WERI-Rb-1 (cell line): Measurements from ENCODE around the gene SP6.

Source experiments
- DNase-seq: peaks from one replicate; pipeline ENCODE4 v3.0.0-alpha.2; 2020
- H3K27ac ChIP-seq: fragments of 250-450 bp; sonication (Bioruptor Pico); 2 replicates; pipeline ENCODE4 v1.5.1; 2020; ENCODE audit warnings: mild to moderate bottlenecking, moderate library complexity
- H3K27me3 ChIP-seq: fragments of 250-450 bp; sonication (Bioruptor Pico); 2 replicates; pipeline ENCODE4 v1.5.1; 2021; ENCODE audit warnings: mild to moderate bottlenecking, low read depth, moderate library complexity; ENCODE audit not compliant: insufficient read depth, severe bottlenecking
- H3K36me3 ChIP-seq: fragments of 250-450 bp; sonication (Bioruptor Pico); 2 replicates; pipeline ENCODE4 v1.5.1; 2020; ENCODE audit warnings: mild to moderate bottlenecking, moderate library complexity
- H3K4me3 ChIP-seq: 2 replicates; pipeline ENCODE4 v1.5.1; 2011; ENCODE audit warnings: low read depth, mild to moderate bottlenecking, control low read depth, low read length
- H3K9me3 ChIP-seq: fragments of 250-450 bp; sonication (Bioruptor Pico); 2 replicates; pipeline ENCODE4 v1.5.1; 2021; ENCODE audit warnings: mild to moderate bottlenecking, moderate library complexity; ENCODE audit not compliant: severe bottlenecking
- TF ChIP-seq, protein P1 (sequence below): IDR thresholded peaks from 2 replicates; pipeline ENCODE4 v1.5.1; 2011; ENCODE audit warnings: low read depth, mild to moderate bottlenecking, control low read depth, inconsistent platforms, low read length

The SP6 gene

GRCh38 chr17:47803751-47804150 lies 47.2 kb downstream of the SP6 start:
- Histone ChIP-seq H3K27me3 (no peaks in the 10 kb centered on the region), H3K4me3 (no peak overlapping the region), H3K27ac (no peak overlapping the region), H3K9me3 (no peaks in the 10 kb centered on the region), H3K36me3 (peaks cover 20% of the 10 kb centered on the region)
- no peak for DNase-seq
- TF ChIP-seq, protein P1, sequence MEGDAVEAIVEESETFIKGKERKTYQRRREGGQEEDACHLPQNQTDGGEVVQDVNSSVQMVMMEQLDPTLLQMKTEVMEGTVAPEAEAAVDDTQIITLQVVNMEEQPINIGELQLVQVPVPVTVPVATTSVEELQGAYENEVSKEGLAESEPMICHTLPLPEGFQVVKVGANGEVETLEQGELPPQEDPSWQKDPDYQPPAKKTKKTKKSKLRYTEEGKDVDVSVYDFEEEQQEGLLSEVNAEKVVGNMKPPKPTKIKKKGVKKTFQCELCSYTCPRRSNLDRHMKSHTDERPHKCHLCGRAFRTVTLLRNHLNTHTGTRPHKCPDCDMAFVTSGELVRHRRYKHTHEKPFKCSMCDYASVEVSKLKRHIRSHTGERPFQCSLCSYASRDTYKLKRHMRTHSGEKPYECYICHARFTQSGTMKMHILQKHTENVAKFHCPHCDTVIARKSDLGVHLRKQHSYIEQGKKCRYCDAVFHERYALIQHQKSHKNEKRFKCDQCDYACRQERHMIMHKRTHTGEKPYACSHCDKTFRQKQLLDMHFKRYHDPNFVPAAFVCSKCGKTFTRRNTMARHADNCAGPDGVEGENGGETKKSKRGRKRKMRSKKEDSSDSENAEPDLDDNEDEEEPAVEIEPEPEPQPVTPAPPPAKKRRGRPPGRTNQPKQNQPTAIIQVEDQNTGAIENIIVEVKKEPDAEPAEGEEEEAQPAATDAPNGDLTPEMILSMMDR, result no peak

- Histone ChIP-seq H3K27ac (no peak overlapping the region), H3K27me3 (no peaks in the 10 kb centered on the region), H3K4me3 (no peak overlapping the region), H3K36me3 (peaks cover 15% of the 10 kb centered on the region), H3K9me3 (no peaks in the 10 kb centered on the region)
- TF ChIP-seq, protein P1, result no peak
- DNase-seq, result no peak
These were observed 47.8 kb downstream of the SP6 start for GRCh38 chr17:47803201-47803600.

DNA sequence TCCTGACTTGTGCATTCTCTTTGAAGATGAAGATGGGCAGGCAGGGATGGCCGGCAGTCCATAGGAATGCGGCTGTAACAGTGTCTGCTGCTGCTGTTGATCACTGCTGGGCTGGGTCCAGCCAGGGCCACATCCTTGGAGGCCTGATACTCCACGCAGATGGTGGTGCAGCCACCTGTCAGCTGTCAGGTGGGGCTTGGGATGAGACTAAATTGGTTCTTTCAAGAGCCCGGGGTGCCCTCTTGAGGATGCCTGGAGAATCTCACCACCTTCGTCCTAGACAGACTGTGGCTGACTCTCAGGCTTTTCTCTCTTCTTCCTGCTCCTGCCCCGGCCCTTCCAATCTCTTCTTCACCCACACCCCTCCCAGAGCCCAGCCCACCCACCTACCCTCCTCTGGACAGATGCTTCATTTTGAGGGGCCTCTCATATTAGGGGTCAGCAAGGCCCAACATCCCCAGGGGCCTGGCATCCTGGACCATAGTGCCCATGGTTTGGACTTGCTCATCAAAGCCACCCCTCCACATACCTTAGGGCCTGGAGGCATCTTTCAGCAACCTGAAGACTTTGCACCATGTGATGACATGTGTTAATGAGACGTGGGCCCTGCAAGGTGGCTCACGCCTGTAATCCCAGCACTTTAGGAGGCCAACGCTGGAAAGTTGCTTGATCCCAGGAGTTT lies 48.5 kb downstream of the SP6 start:
- TF ChIP-seq, protein P1, result peak; percentile 90
- H3K27me3 ChIP-seq, result no peaks in the 10 kb centered on the region
- H3K27ac ChIP-seq, result no peak overlapping the region
- H3K9me3 ChIP-seq, result no peaks in the 10 kb centered on the region
- H3K36me3 ChIP-seq, result peaks cover 8% of the 10 kb centered on the region
- peak; percentile 94 for DNase-seq
- no peak overlapping the region for H3K4me3 ChIP-seq

DNA sequence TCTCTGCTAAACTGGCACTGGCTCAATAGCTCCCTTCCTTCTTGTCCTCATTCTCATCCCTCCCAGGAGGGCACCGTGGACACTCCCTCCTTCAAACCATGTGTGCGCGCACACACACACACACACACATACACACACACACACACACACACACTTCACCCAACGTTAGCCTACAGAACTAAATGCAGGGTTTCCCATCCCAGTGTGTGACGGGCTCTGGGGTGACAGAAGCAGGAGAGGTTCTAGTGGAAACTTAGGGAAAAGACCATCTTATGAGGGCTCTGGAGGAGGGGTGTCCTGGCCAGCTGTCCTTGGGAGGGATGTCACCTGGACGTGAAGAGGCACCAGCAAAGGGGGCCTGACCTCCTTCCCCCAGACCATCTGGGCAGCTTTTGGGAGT lies 49.1 kb downstream of the SP6 start:
- Histone ChIP-seq H3K4me3 (no peak overlapping the region), H3K27ac (no peak overlapping the region), H3K9me3 (no peaks in the 10 kb centered on the region), H3K27me3 (no peaks in the 10 kb centered on the region), H3K36me3 (peaks cover 2% of the 10 kb centered on the region)
- DNase-seq, result no peak
- TF ChIP-seq, protein P1, result no peak

DNA sequence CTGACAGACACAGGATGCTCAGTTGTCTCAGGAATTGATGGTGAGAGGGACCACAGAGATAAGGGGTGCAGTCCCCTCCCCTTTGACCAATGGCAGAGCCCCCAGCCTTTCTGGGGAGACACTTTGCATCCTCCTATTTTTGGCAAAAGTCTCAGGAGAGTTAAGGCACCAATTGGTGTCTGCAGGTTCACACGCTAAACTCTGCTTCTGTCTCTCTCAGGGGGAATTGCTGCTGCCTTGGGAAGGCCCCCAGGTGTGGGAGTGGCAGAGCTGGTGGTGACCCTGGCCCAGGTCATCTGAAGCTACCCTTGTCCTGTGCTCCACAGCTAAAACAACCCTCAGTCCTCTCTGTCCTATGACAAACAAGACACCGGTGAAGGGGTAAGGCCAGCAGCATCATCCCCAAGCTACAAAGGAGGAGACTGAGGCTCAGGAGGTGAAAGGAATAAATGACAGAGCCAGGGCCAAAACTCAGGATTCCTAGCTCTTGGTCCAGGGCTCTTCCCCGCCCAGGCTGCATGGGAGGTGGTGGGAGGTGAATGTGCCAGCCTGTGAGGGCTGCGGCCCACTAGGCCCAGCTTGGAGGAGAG lies 49.7 kb downstream of the SP6 start:
- Histone ChIP-seq H3K4me3 (no peak overlapping the region), H3K36me3 (no peaks in the 10 kb centered on the region), H3K9me3 (no peaks in the 10 kb centered on the region), H3K27me3 (no peaks in the 10 kb centered on the region), H3K27ac (no peak overlapping the region)
- DNase-seq, result no peak
- TF ChIP-seq, protein P1, result no peak
